GM12878 (cell line): Measurements from ENCODE around the gene LPGAT1. TPM values are rescaled to one million over a fixed set of nuclear protein-coding genes. Genes with fewer than 3 reads are reported as not detected.

Experiments used
- ATF2 ChIP-seq: IDR thresholded peaks from 2 replicates; pipeline ENCODE4 v1.6.1; 2012; ENCODE audit warnings: low read length, inconsistent platforms
- BRCA1 ChIP-seq: IDR thresholded peaks from 2 replicates; pipeline ENCODE4 v1.6.1; 2011; ENCODE audit warnings: low read depth, low read length, improper control_type of control experiment
- CBX3 ChIP-seq: fragments of 200-600 bp; sonication (generic); IDR thresholded peaks from 2 replicates; pipeline ENCODE4 v1.6.1; 2016; ENCODE audit warnings: low read depth, borderline replicate concordance
- CREB1 ChIP-seq: IDR thresholded peaks from 2 replicates; pipeline ENCODE4 v1.6.1; 2012; ENCODE audit warnings: low read depth, mild to moderate bottlenecking, inconsistent platforms
- CREM ChIP-seq: IDR thresholded peaks from 2 replicates; pipeline ENCODE4 v1.6.1; 2014; ENCODE audit warnings: antibody characterized with exemption, low read depth
- EP300 ChIP-seq, 2 experiments: fragments of 150-350 bp in 1 of 2; IDR thresholded peaks; 2 replicates each; pipeline ENCODE4 v1.6.1; 2011 to 2012; ENCODE audit warnings: low read depth in 2 of 2, low read length in 2 of 2, borderline replicate concordance in 1 of 2, improper control_type of control experiment in 1 of 2, inconsistent platforms in 1 of 2; ENCODE audit not compliant: control insufficient read depth in 1 of 2
- FOS ChIP-seq: IDR thresholded peaks from 3 replicates; pipeline ENCODE4 v1.6.1; 2011; ENCODE audit warnings: borderline replicate concordance; ENCODE audit not compliant: insufficient read length; ENCODE audit errors: extremely low read depth
- IKZF1 ChIP-seq: fragments of 450-650 bp; conservative IDR thresholded peaks from 2 replicates; pipeline ENCODE4 v1.6.1; 2017; ENCODE audit warnings: antibody characterized with exemption, mild to moderate bottlenecking
- IKZF2 ChIP-seq, 2 experiments: fragments of 450-650 bp; IDR thresholded peaks; 2 replicates each; pipeline ENCODE4 v1.6.1; 2017; ENCODE audit warnings: mild to moderate bottlenecking in 2 of 2, moderate library complexity in 2 of 2
- MEF2A ChIP-seq: IDR thresholded peaks from 2 replicates; pipeline ENCODE4 v1.6.1; 2011; ENCODE audit warnings: low read depth, mild to moderate bottlenecking, low read length, moderate library complexity; ENCODE audit not compliant: insufficient read depth
- MYC ChIP-seq: IDR thresholded peaks from 2 replicates; pipeline ENCODE4 v1.6.1; 2011; ENCODE audit warnings: mild to moderate bottlenecking, low read length, moderate library complexity, inconsistent platforms; ENCODE audit not compliant: insufficient read depth, insufficient replicate concordance, insufficient read length, severe bottlenecking
- NBN ChIP-seq: fragments of 450-650 bp; IDR thresholded peaks from 2 replicates; pipeline ENCODE4 v1.6.1; 2016
- NFIC ChIP-seq: IDR thresholded peaks from 2 replicates; pipeline ENCODE4 v1.6.1; 2012; ENCODE audit warnings: low read depth, mild to moderate bottlenecking, inconsistent platforms, low read length, moderate library complexity
- NFXL1 ChIP-seq: fragments of 450-650 bp; IDR thresholded peaks from 2 replicates; pipeline ENCODE4 v1.6.1; 2017; ENCODE audit warnings: antibody characterized with exemption, mild to moderate bottlenecking, borderline replicate concordance
- NR2C2 ChIP-seq: IDR thresholded peaks from 2 replicates; pipeline ENCODE4 v1.6.1; 2011; ENCODE audit warnings: borderline replicate concordance, low read depth; ENCODE audit not compliant: control insufficient read depth, insufficient read length
- PAX5 ChIP-seq: IDR thresholded peaks from 2 replicates; pipeline ENCODE4 v1.6.1; 2011; ENCODE audit warnings: low read depth, low read length, borderline replicate concordance
- PML ChIP-seq: IDR thresholded peaks from 2 replicates; pipeline ENCODE4 v1.6.1; 2012; ENCODE audit warnings: low read length, inconsistent platforms
- RUNX3 ChIP-seq: IDR thresholded peaks from 2 replicates; pipeline ENCODE4 v1.6.1; 2012; ENCODE audit warnings: low read length, inconsistent platforms
- SIN3A ChIP-seq: IDR thresholded peaks from 2 replicates; pipeline ENCODE4 v1.6.1; 2012; ENCODE audit warnings: low read depth, low read length, improper control_type of control experiment
- SMARCA5 ChIP-seq: fragments of 450-650 bp; IDR thresholded peaks from 2 replicates; pipeline ENCODE4 v1.6.1; 2017; ENCODE audit warnings: mild to moderate bottlenecking
- SUPT20H ChIP-seq: IDR thresholded peaks from 2 replicates; pipeline ENCODE4 v1.6.1; 2011; ENCODE audit warnings: low read depth, mild to moderate bottlenecking, low read length, moderate library complexity, borderline replicate concordance; ENCODE audit not compliant: control insufficient read depth
- YBX1 ChIP-seq: fragments of 450-650 bp; IDR thresholded peaks from 2 replicates; pipeline ENCODE4 v1.6.1; 2016; ENCODE audit warnings: antibody characterized with exemption
- ZNF217 ChIP-seq: fragments of 450-650 bp; IDR thresholded peaks from 2 replicates; pipeline ENCODE4 v1.6.1; 2017; ENCODE audit warnings: antibody characterized with exemption, mild to moderate bottlenecking
- ZNF24 ChIP-seq: fragments of 450-650 bp; IDR thresholded peaks from 2 replicates; pipeline ENCODE4 v1.6.1; 2017; ENCODE audit warnings: antibody characterized with exemption, mild to moderate bottlenecking
- ZZZ3 ChIP-seq: IDR thresholded peaks from 2 replicates; pipeline ENCODE4 v1.6.1; 2011; ENCODE audit warnings: low read depth; ENCODE audit not compliant: control insufficient read depth, insufficient read length
- polyA plus RNA-seq, 11 experiments: library from polyadenylated mRNA; depleted of rRNA in 4 of 11; unstranded in 6 of 11; stranded (reverse) in 5 of 11; fragments of >200 nt; fragmentation: Nextera tagmentation in 4 of 11; fragmentation: Illumina TruSeq in 1 of 11; extraction: Ambion mirVana in 4 of 11; extraction: Trizol in 1 of 11; gene quantifications; 1 replicate in 1 of 11; 2 replicates in 10 of 11; pipeline versions ENCODE4 v1.2.1 to v1.2.3, GENCODE V29; 2011 to 2016; ENCODE audit warnings: inconsistent platforms in 2 of 11, missing spikeins in 2 of 11, low read depth in 1 of 11
- total RNA-seq, 4 experiments: library from RNA; depleted of rRNA in 3 of 4; stranded (reverse); fragments of >200 nt in 3 of 4; fragmentation: Illumina TruSeq in 1 of 4; extraction: Trizol in 1 of 4; gene quantifications; 2 replicates each; pipeline versions ENCODE4 v1.2.1 to v1.2.3, GENCODE V29; 2013 to 2021
- TF ChIP-seq, protein P1 (sequence below): IDR thresholded peaks from 2 replicates; pipeline ENCODE4 v1.6.1; 2011; ENCODE audit warnings: mild to moderate bottlenecking, low read depth, low read length, moderate library complexity; ENCODE audit not compliant: insufficient replicate concordance
- TF ChIP-seq, protein P2 (sequence below): IDR thresholded peaks from 2 replicates; pipeline ENCODE4 v1.6.1; 2012; ENCODE audit warnings: low read depth, low read length, improper control_type of control experiment
- TF ChIP-seq, protein P3 (sequence below): IDR thresholded peaks from 2 replicates; pipeline ENCODE4 v1.6.1; 2012; ENCODE audit warnings: low read depth, low read length, improper control_type of control experiment

The LPGAT1 gene
- total and polyA plus RNA-seq, 10 of the 15 experiments (the other 5 are each of a cell fraction or from before 2014, with no cell fraction given) = 5.8 to 40.6 (median 19.2) TPM

GRCh38 chr1:211698161-211699026, 132.2 kb downstream of the LPGAT1 start (continued):
- TF ChIP-seq, protein P1, sequence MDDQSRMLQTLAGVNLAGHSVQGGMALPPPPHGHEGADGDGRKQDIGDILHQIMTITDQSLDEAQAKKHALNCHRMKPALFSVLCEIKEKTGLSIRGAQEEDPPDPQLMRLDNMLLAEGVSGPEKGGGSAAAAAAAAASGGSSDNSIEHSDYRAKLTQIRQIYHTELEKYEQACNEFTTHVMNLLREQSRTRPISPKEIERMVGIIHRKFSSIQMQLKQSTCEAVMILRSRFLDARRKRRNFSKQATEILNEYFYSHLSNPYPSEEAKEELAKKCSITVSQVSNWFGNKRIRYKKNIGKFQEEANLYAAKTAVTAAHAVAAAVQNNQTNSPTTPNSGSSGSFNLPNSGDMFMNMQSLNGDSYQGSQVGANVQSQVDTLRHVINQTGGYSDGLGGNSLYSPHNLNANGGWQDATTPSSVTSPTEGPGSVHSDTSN = no peak
- TF ChIP-seq CREB1 (no peak), SMARCA5 (peak; percentile 91), IKZF2 (IDR thresholded peaks at IDR 0.05) (peak; percentile 43 to 53; a peak in 3 of 4 replicates), FOS (no peak), MYC (no peak), ZZZ3 (no peak), RUNX3 (peak; percentile 50), SIN3A (no peak), PAX5 (no peak), ATF2 (no peak), BRCA1 (no peak), IKZF1 (peak; percentile 50), NFXL1 (no peak), PML (no peak), ZNF24 (no peak; the same call in 1 of the 2 replicates), CREM (no peak), SUPT20H (no peak), CBX3 (no peak), EP300 (IDR thresholded peaks at IDR 0.05; ENCODE audit: borderline replicate concordance in 1 of 2, control insufficient read depth in 1 of 2, low read depth in 2 of 2, low read length in 2 of 2) (no peak), NBN (peak; percentile 69; the same call in 1 of the 2 replicates), ZNF217 (0 out of 2 replicates have a peak, but pooled peaks have one; percentile 21), NFIC (no peak), NR2C2 (no peak), YBX1 (no peak), MEF2A (peak; percentile 57; the same call in 1 of the 2 replicates)
- TF ChIP-seq, protein P2, sequence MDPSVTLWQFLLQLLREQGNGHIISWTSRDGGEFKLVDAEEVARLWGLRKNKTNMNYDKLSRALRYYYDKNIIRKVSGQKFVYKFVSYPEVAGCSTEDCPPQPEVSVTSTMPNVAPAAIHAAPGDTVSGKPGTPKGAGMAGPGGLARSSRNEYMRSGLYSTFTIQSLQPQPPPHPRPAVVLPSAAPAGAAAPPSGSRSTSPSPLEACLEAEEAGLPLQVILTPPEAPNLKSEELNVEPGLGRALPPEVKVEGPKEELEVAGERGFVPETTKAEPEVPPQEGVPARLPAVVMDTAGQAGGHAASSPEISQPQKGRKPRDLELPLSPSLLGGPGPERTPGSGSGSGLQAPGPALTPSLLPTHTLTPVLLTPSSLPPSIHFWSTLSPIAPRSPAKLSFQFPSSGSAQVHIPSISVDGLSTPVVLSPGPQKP = no peak
- TF ChIP-seq, protein P3, sequence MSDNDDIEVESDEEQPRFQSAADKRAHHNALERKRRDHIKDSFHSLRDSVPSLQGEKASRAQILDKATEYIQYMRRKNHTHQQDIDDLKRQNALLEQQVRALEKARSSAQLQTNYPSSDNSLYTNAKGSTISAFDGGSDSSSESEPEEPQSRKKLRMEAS = peak; percentile 58; the same call in 1 of the 2 replicates
